Measurements from ENCODE around the gene SLC38A11. TPM values are rescaled to one million over a fixed set of nuclear protein-coding genes. Genes with fewer than 3 reads are reported as not detected.

The SLC38A11 gene
- total and polyA plus RNA-seq, 2 of the 8 experiments (the other 6 are each of a cell fraction or from before 2014, with no cell fraction given) = not detected

GRCh38 chr2:164868563-164869419, 86.5 kb downstream of the SLC38A11 start:
- H4K5ac ChIP-seq (ENCODE audit: insufficient read length, low read depth, low read length) = no peak overlapping the region
- no peak overlapping the region for H3K27ac ChIP-seq (ENCODE audit: low read depth, low read length)
- no peaks in the 10 kb centered on the region for H3K36me3 ChIP-seq (ENCODE audit: control insufficient read depth in 2 of 4, insufficient read depth in 4 of 4, low read length in 3 of 4)
- H3K18ac ChIP-seq (ENCODE audit: extremely low read depth, low read length) = no peak overlapping the region
- no peak for DNase-seq (ENCODE audit: low read depth in 1 of 2, low spot score in 2 of 2)
- 94% methylated on average over 5 of the region's 5 CpGs; no CpG with 5 or more reads in 1 of the 2 experiments for WGBS, 2 experiments (ENCODE audit: extremely low coverage in 1 of 2, insufficient coverage in 1 of 2, insufficient read length in 1 of 2, insufficient replicate concordance in 2 of 2, low coverage in 1 of 2, low lambda C conversion rate in 2 of 2, missing lambda C conversion rate in 1 of 2)
- H3K4ac ChIP-seq (replicated peaks; ENCODE audit: insufficient read length, low read depth, low read length) = no peak overlapping the region
- H3K4me1 ChIP-seq (replicated peaks in 1 of 4; ENCODE audit: control insufficient read depth in 3 of 4, insufficient read depth in 4 of 4, low read length in 3 of 4) = no peaks in the 10 kb centered on the region; a peak in 1 of 7 replicates
- H2BK120ac ChIP-seq (replicated peaks; ENCODE audit: low read depth, low read length) = no peak overlapping the region
- H3K4me3 ChIP-seq (ENCODE audit: extremely low read depth in 1 of 4, insufficient read depth in 2 of 4, low read depth in 3 of 4, low read length in 4 of 4) = no peak overlapping the region
- H2AFZ ChIP-seq (ENCODE audit: low read length) = peak overlapping the region; percentile 19; the same call in 1 of the 2 replicates
- ChIA-PET CTCF (ENCODE audit: partially characterized antibody) (interaction anchor here (1.4 kb wide), 1 partner anchor 27 kb away, joined by 3 read pairs; the partner anchor contains the start of gene COBLL1), POLR2A (ENCODE audit: partially characterized antibody) (no interaction called here)
- no peaks in the 10 kb centered on the region for H3K79me2 ChIP-seq (ENCODE audit: control insufficient read depth in 1 of 2, insufficient read depth in 2 of 2, low read length in 2 of 2)
- no peaks in the 10 kb centered on the region for H3K9me3 ChIP-seq (ENCODE audit: insufficient read depth in 2 of 2, low read depth in 1 of 2, low read length in 1 of 2)
- no peak overlapping the region for H3K23ac ChIP-seq (ENCODE audit: insufficient read length)
- no peak for FAIRE-seq
- H2BK5ac ChIP-seq (ENCODE audit: low read depth, low read length) = no peak overlapping the region
- H3K14ac ChIP-seq (ENCODE audit: insufficient read length) = no peak overlapping the region
- no peak overlapping the region for H2BK15ac ChIP-seq (ENCODE audit: low read length)
- H4K20me1 ChIP-seq (replicated peaks in 1 of 2; ENCODE audit: control insufficient read depth in 1 of 2, insufficient read depth in 2 of 2, low read length in 2 of 2) = no peaks in the 10 kb centered on the region
- H3K56ac ChIP-seq (replicated peaks; ENCODE audit: insufficient read length, low read depth, low read length) = no peak overlapping the region
- H4K91ac ChIP-seq (replicated peaks; ENCODE audit: insufficient read length, low read length) = no peak overlapping the region
- H4K8ac ChIP-seq (ENCODE audit: extremely low read depth, insufficient read depth, low read length) = no peak overlapping the region
- H3K23me2 ChIP-seq (ENCODE audit: low read depth, low read length) = no peaks in the 10 kb centered on the region
- H3K4me2 ChIP-seq (ENCODE audit: insufficient read depth in 1 of 2, low read depth in 2 of 2, low read length in 2 of 2) = no peak overlapping the region
- H2AK5ac ChIP-seq (ENCODE audit: low read depth, low read length) = no peak overlapping the region
- no peak overlapping the region for H2BK20ac ChIP-seq (ENCODE audit: low read length)
- no peak overlapping the region for H2BK12ac ChIP-seq (ENCODE audit: low read depth, low read length)
- H3K79me1 ChIP-seq (ENCODE audit: low read depth, low read length) = no peaks in the 10 kb centered on the region
- H3K9ac ChIP-seq (replicated peaks in 1 of 4; ENCODE audit: extremely low read depth in 1 of 4, low read depth in 3 of 4, low read length in 3 of 4) = no peak overlapping the region
- peaks cover 0 to 1% (median 0%) of the 10 kb centered on the region in 4 experiments; a peak in 1 of 7 replicates for H3K27me3 ChIP-seq (replicated peaks in 1 of 4; ENCODE audit: control insufficient read depth in 3 of 4, extremely low read depth in 1 of 4, insufficient read depth in 3 of 4, low read length in 3 of 4)
- TF ChIP-seq KDM1A (IDR thresholded peaks at IDR 0.05; ENCODE audit: borderline replicate concordance, low read length) = no peak
- TF ChIP-seq CTCF (IDR thresholded peaks at IDR 0.05; ENCODE audit: control extremely low read depth in 1 of 3, insufficient read depth in 1 of 3, low read depth in 1 of 3, low read length in 3 of 3) = no peak
- TF ChIP-seq CBX8 (IDR thresholded peaks at IDR 0.05; ENCODE audit: borderline replicate concordance, low read depth, low read length) = no peak
- TF ChIP-seq EGR1 (IDR thresholded peaks at IDR 0.05; ENCODE audit: borderline replicate concordance, low read depth, low read length) = no peak
- no peak for TF ChIP-seq NRF1 (IDR thresholded peaks at IDR 0.05; ENCODE audit: low read depth, low read length)
- no peak for TF ChIP-seq TAF7 (optimal IDR thresholded peaks at IDR 0.05; ENCODE audit: borderline replicate concordance, low read depth, low read length)
- no peak for TF ChIP-seq ZNF274 (IDR thresholded peaks at IDR 0.05; ENCODE audit: borderline replicate concordance, extremely low read depth, low read length)
- no peak for TF ChIP-seq CHD2 (IDR thresholded peaks at IDR 0.05; ENCODE audit: low read length)

Data from H1 (cell line).